Stimulated activated CD4-positive, alpha-beta T cell treated with anti-CD3 and anti-CD28 coated beads, Interleukin-1b, Interleukin-23, amount 100 ng/mL, for 48 hours (primary cell): Measurements from ENCODE around the gene ELP6.
"Not testable (repeated sequence)": the region's sequence is repeated elsewhere in the genome, so short reads cannot be mapped to it uniquely, and the experiment has no call there.

ENCODE experiments used
- DNase-seq: peaks from one replicate; pipeline ENCODE4 v3.0.0-alpha.2; 2020

Gene ELP6

GRCh38 chr3:47505267-47505666 lies 8.2 kb downstream of the ELP6 start:
- not testable (repeated sequence) for DNase-seq

GRCh38 chr3:47504113-47504512 lies 9.4 kb downstream of the ELP6 start:
- no peak for DNase-seq

GRCh38 chr3:47503033-47503432 lies 10.5 kb downstream of the ELP6 start:
- no peak for DNase-seq

GRCh38 chr3:47496892-47497291 lies 16.6 kb downstream of the ELP6 start:
- no peak for DNase-seq

GRCh38 chr3:47495886-47496285 lies 17.6 kb downstream of the ELP6 start:
- no peak for DNase-seq

- no peak for DNase-seq
Observed at GRCh38 chr3:47495111-47495510, 18.4 kb downstream of the ELP6 start.

- DNase-seq: no peak
Observed at GRCh38 chr3:47491777-47492176, 21.7 kb downstream of the ELP6 start.

GRCh38 chr3:47491186-47491585 lies 22.3 kb downstream of the ELP6 start:
- no peak for DNase-seq

GRCh38 chr3:47487265-47487664 lies 26.2 kb downstream of the ELP6 start:
- no peak for DNase-seq

- no peak for DNase-seq
Observed at GRCh38 chr3:47485812-47486211, 27.7 kb downstream of the ELP6 start.

GRCh38 chr3:47482366-47482765 lies 31.1 kb downstream of the ELP6 start:
- no peak for DNase-seq

- DNase-seq: not testable (repeated sequence)
Observed at GRCh38 chr3:47481763-47482162, 31.7 kb downstream of the ELP6 start.

- not testable (repeated sequence) for DNase-seq
Observed at GRCh38 chr3:47480267-47480666, 33.2 kb downstream of the ELP6 start.

GRCh38 chr3:47479826-47480160 lies 33.7 kb downstream of the ELP6 start:
- DNase-seq: no peak

- no peak for DNase-seq
Observed at GRCh38 chr3:47478022-47478421, 35.5 kb downstream of the ELP6 start.

- no peak for DNase-seq
Observed at GRCh38 chr3:47476644-47477199, 36.8 kb downstream of the ELP6 start.

GRCh38 chr3:47476330-47476626 lies 37.2 kb downstream of the ELP6 start:
- DNase-seq: no peak

- DNase-seq: peak; percentile 96
Observed at GRCh38 chr3:47475570-47476329, 37.8 kb downstream of the ELP6 start, which contains the start of gene SCAP. TSS of gene SCAP (minus strand) at chr3:47475941. CDS start at chr3:47442993, 32,948 bp downstream.

GRCh38 chr3:47475029-47475569 lies 38.4 kb downstream of the ELP6 start:
- DNase-seq: no peak

GRCh38 chr3:47473391-47473790 lies 40.1 kb downstream of the ELP6 start:
- DNase-seq: no peak

- no peak for DNase-seq
Observed at GRCh38 chr3:47469616-47470015, 43.9 kb downstream of the ELP6 start.

- not testable (repeated sequence) for DNase-seq
Observed at GRCh38 chr3:47468315-47468714, 45.2 kb downstream of the ELP6 start.

- no peak for DNase-seq
Observed at GRCh38 chr3:47464588-47464987, 48.9 kb downstream of the ELP6 start.

- DNase-seq: not testable (repeated sequence)
Observed at GRCh38 chr3:47459534-47460085, 53.9 kb downstream of the ELP6 start.
